22Rv1 (cell line): ENCODE measurements around the gene NCOR1.

Experiments
- H3K27ac ChIP-seq: fragments of 450-650 bp; 2 replicates; pipeline ENCODE4 v1.5.1; 2017
- CTCF ChIP-seq: fragments of 450-650 bp; IDR thresholded peaks from 2 replicates; pipeline ENCODE4 v1.5.1; 2017; ENCODE audit warnings: mild to moderate bottlenecking
- ZFX ChIP-seq: fragments of 450-650 bp; IDR thresholded peaks from 2 replicates; pipeline ENCODE4 v1.6.1; 2017; ENCODE audit warnings: antibody characterized with exemption, borderline replicate concordance

The NCOR1 gene

DNA sequence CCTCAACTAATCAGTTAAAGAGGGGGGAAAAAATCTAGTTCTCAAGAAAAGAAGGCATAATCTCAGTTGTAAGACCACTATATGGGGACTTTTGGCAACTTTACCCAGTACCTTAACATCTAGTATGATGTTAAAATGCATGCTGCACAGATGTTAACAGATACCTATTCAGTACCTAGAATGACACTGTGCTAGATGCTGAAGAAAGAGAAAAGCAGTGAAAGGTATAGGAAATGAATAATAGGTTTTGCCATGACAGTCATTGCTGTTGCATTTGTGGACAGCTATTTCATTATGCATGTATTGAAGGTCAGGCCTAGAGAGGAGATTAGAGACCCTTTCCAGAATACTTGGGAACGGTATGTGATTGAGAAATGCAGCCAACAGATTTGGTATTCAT lies 36.2 kb upstream of the NCOR1 start:
- TF ChIP-seq ZFX (no peak), CTCF (no peak)
- H3K27ac ChIP-seq = no peak overlapping the region; the same call in 1 of the 2 replicates

- peak overlapping the region; percentile 36 for H3K27ac ChIP-seq
- TF ChIP-seq ZFX = no peak
- no peak for TF ChIP-seq CTCF
Observed at GRCh38 chr17:16251043-16251442, 35.7 kb upstream of the NCOR1 start.

DNA sequence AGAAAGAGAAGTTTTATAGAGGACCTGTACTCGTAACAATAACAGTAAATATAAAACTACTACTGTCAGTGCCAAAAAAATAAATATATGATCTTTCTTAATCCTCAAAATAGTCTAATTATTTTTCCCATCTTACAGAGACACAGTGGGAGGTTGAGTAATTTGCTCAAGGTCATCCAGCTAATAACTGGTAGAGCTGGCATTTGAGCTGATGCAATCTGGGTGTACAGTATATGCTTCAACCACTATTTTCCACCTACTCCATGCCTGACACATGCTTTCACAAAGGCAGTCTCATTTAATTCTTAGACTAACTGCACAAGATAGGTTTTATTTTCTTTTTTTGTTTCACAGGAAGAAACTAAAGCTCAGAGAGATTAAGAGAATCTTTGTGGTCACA lies 35.3 kb upstream of the NCOR1 start:
- TF ChIP-seq CTCF = no peak
- TF ChIP-seq ZFX = no peak
- peak overlapping the region; percentile 36 for H3K27ac ChIP-seq

DNA sequence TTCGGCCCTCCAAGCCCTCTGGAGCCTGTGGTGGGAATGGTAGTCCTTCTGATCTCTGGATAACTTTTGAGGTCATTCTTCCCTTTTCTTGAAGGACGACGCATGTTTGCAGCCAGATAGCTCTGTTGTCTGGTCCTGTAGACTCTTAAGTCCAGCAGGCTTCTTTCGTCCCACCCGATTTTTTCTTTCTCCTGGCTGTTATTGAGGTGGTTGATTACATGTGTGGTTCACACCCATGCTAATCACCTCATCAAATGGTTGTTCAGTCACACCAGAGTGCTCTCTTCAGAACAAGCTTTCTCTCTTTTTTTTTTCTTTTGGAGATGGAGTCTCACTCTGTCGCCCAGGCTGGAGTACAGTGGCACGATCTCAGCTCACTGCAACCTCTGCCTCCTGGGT lies 32.3 kb upstream of the NCOR1 start:
- TF ChIP-seq ZFX (no peak), CTCF (no peak)
- H3K27ac ChIP-seq = no peak overlapping the region

DNA sequence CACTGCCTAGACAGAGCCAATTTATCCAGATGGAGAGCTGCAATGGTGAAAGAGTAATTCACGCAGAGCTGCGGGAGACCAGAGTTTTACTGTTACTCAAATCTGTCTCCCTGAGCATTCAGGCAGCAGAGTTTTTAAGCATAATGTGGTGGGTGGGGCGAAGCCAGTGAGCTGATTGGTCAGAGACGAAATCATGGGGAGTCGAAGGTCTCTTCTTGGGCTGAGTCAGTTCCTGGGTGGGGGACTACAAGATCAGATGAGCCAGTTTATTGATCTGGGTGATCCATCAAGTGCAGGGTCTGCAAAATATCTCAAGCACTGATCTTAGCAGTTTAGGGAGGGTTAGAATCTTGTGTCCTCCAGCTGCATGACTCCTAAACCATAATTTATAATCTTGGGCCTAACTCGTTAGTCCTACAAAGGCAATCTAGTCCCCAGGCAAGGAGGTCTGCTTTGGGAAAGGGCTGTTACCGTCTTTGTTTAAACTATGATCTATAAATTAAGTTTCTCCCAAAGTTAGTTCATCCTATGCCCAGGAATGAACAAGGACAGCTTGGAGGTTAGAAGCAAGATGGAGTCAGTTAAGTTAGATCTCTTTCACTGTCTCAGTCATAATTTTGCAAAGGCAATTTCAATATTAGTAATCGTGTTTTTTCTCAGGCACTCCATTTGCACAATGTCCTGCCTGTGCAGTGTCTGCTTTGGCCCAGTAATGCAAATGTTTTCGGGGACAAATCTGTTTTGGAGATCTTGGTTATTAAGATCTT lies 28.6 kb upstream of the NCOR1 start:
- TF ChIP-seq ZFX (no peak), CTCF (no peak)
- H3K27ac ChIP-seq = no peak overlapping the region

DNA sequence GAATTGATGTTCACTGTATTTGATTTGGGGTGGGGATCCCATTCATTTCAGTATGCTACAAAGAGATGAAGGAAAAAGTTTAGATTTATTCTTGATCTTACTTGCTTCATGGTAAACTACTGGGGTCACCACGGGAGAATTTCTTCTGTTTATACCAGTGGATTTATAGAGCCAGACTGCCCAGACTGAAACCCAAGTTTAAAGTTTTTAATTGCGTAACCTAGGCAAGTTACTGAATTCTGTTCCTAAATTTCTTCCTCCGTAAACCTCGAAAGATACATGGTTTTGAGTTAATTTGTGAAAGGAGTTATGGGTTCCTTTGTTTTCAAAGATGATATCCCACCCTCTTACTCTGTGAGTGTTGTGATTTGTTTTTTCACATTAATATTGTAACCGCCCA lies 28.1 kb upstream of the NCOR1 start:
- H3K27ac ChIP-seq = no peak overlapping the region
- TF ChIP-seq CTCF = no peak
- no peak for TF ChIP-seq ZFX

- no peak overlapping the region for H3K27ac ChIP-seq
- TF ChIP-seq ZFX = no peak
- no peak for TF ChIP-seq CTCF
Observed at GRCh38 chr17:16241906-16242399, 26.6 kb upstream of the NCOR1 start.
